ENCODE measurements around the gene STYX. TPM values are rescaled to one million over a fixed set of nuclear protein-coding genes. Genes with fewer than 3 reads are reported as not detected.

Gene STYX
- total RNA-seq, 4 donors from 2014 or later: 19.3 to 26.1 (median 22.5) TPM

GRCh38 chr14:52692248-52692962 lies 37.6 kb upstream of the STYX start:
- no peak overlapping the region for H3K27ac ChIP-seq
- no peaks in the 10 kb centered on the region for H3K9me3 ChIP-seq
- H3K4me1 ChIP-seq: peaks cover 0 to 48% (median 3%) of the 10 kb centered on the region in 3 donors
- H3K4me3 ChIP-seq: no peak overlapping the region
- no peaks in the 10 kb centered on the region for H3K27me3 ChIP-seq
- no peak for ATAC-seq
- TF ChIP-seq POLR2A (IDR thresholded peaks at IDR 0.05): no peak
- no peaks in the 10 kb centered on the region for H3K36me3 ChIP-seq
- 60 to 79% methylated on average over 4 to 5 of the region's 5 CpGs for WGBS, 2 donors (ENCODE audit: low coverage in 1 of 2)

GRCh38 chr14:52693036-52693435 lies 36.9 kb upstream of the STYX start:
- H3K27me3 ChIP-seq: no peaks in the 10 kb centered on the region
- no peaks in the 10 kb centered on the region for H3K9me3 ChIP-seq
- no peak overlapping the region for H3K27ac ChIP-seq
- no peaks in the 10 kb centered on the region for H3K36me3 ChIP-seq
- TF ChIP-seq POLR2AphosphoS5 (IDR thresholded peaks at IDR 0.05) (no peak), EP300 (IDR thresholded peaks at IDR 0.05) (no peak), POLR2A (IDR thresholded peaks at IDR 0.05) (no peak), CTCF (IDR thresholded peaks at IDR 0.05) (no peak)
- H3K4me3 ChIP-seq: no peak overlapping the region
- H3K4me1 ChIP-seq: peaks cover 0 to 48% (median 3%) of the 10 kb centered on the region in 3 donors
- 66% methylated on average over 2 of the region's 3 CpGs; no CpG with 5 or more reads in 1 of the 2 donors for WGBS, 2 donors (ENCODE audit: low coverage in 1 of 2)
- no peak for ATAC-seq

DNA sequence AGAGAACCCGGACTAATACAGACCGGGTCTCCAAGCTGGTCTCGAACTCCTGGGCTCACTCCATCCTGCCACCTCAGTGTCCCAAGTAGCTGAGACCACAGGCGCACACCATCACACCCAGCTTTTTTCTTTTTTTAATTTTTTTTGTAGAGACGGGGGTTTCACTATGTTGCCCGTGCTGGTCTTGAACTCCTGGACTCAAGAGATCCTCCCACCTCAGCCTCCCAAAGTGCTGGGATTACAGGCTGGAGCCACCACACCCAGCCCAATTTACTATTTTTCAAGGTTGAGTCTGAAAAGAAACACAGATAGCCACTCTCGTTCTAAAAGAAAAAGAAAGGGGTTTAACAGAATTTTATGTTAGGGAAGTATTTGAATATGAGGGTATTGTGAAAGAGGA lies 36.4 kb upstream of the STYX start:
- Histone ChIP-seq H3K4me1 (peaks cover 0 to 48% (median 3%) of the 10 kb centered on the region in 3 donors), H3K9me3 (no peaks in the 10 kb centered on the region), H3K27ac (no peak overlapping the region), H3K4me3 (no peak overlapping the region), H3K36me3 (no peaks in the 10 kb centered on the region), H3K27me3 (no peaks in the 10 kb centered on the region)
- no peak for ATAC-seq
- WGBS, 2 donors (ENCODE audit: low coverage in 1 of 2): 81 to 93% methylated on average over 3 to 5 of the region's 7 CpGs
- TF ChIP-seq EP300 (IDR thresholded peaks at IDR 0.05) (no peak), POLR2AphosphoS5 (IDR thresholded peaks at IDR 0.05) (no peak)

DNA sequence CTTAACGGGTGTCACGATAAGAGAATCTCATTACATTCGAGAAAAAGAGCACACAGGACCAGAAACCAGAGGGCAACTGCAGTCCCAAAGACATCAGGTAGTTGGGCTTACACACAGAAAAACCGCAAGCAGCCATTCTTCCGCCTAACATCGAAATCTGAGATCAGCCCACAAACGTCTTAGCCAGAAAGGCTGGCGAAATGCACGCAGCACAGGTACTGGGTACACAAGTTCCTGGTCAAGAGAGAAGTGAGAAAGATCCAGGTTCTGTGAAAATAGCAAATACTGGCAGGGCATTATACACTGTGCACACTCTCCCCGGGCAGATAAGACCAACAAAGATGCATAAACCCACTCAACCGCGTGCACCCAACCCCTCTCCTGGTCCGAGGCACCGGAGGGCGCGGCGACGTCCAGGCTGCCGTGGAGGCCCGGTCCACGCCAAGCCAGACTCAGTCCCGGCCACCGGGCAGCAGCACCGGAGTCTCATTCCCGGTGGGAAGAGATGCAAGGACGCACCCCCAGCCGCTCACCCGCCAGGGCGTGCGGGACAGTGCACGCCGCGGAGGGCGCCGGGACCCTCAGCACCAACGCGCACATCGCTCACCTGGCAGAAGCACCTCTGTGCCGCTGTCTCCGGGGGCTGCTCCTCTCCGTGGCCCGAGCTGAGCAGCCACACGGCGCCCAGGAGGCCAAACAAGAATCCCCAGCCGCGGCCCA lies 35.0 kb upstream of the STYX start:
- 0 to 3% methylated on average over 8 to 10 of the region's 46 CpGs for WGBS, 2 donors (ENCODE audit: low coverage in 1 of 2)
- ATAC-seq: peak; percentile 20
- H3K9me3 ChIP-seq: no peaks in the 10 kb centered on the region

DNA sequence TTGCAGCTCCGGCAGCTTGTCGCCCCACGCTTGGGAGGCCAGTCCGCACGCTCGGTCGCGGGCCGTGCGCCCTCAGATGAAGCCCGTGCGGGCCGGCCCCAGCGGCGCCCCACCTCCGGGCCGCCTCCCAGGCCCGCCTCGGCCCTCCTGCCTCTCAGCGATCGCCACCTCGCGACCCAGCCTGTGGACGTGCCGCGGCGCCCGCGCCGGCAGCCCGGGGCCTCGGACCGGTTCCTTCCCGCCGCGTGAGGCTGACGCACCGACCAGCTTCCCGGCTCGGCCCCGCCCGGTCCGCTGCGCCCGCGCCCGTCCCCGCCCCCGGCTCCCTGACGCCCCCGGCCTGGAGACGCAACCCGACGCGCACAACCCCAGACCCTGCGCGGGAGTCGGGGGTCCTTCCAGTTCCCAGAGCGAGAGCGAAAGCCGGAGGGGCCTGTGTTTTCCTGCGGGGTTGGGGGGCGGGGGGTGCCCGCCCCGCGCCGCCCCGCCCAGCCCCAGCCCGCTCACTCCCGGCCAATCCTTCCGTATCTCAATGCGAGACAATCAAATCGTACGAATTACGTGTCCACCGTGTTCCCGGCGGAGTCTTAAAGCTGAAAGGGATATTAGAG lies 34.4 kb upstream of the STYX start, which contains the start of gene ERO1A:
Gene ERO1A, minus strand, starts transcription at position 78 of the 611 bp plus-strand sequence. Its CDS starts 77 bp downstream, at position 1.
- ATAC-seq: peak; percentile 96
- peak in 1 of 4 experiments; percentile 24 for TF ChIP-seq CTCF (IDR thresholded peaks at IDR 0.05)
- peak; percentile 31 for TF ChIP-seq POLR2AphosphoS5 (IDR thresholded peaks at IDR 0.05)
- no peak for TF ChIP-seq EP300 (IDR thresholded peaks at IDR 0.05)
- peak; percentile 68 to 75 for TF ChIP-seq POLR2A (IDR thresholded peaks at IDR 0.05)
- Histone ChIP-seq H3K36me3 (no peaks in the 10 kb centered on the region), H3K9me3 (no peaks in the 10 kb centered on the region), H3K27ac (peak within 1 kb of the TSS; percentile 80 to 97 (median 93)), H3K4me3 (peak within 1 kb of the TSS; percentile 72 to 79), H3K27me3 (no peaks in the 10 kb centered on the region), H3K4me1 (peaks cover 0 to 48% (median 3%) of the 10 kb centered on the region in 3 donors)
- 0% methylated on average over 6 to 9 of the region's 78 CpGs for WGBS, 2 donors (ENCODE audit: low coverage in 1 of 2)

More for the DNA sequence above, 35.0 kb upstream of the STYX start:
- no peaks in the 10 kb centered on the region for H3K36me3 ChIP-seq
- H3K27me3 ChIP-seq: no peaks in the 10 kb centered on the region
- no peak for TF ChIP-seq CTCF (IDR thresholded peaks at IDR 0.05)
- TF ChIP-seq POLR2A (IDR thresholded peaks at IDR 0.05): no peak
- TF ChIP-seq EP300 (IDR thresholded peaks at IDR 0.05): no peak
- TF ChIP-seq POLR2AphosphoS5 (IDR thresholded peaks at IDR 0.05): no peak
- peak overlapping the region; percentile 72 to 79 for H3K4me3 ChIP-seq
- H3K4me1 ChIP-seq: peaks cover 0 to 48% (median 3%) of the 10 kb centered on the region in 3 donors
- peak overlapping the region; percentile 80 to 97 (median 93) for H3K27ac ChIP-seq
